ENCODE measurements around the gene LTBP4.
"Not testable (repeated sequence)": the region's sequence is repeated elsewhere in the genome, so short reads cannot be mapped to it uniquely, and the experiment has no call there.

Gene LTBP4

GRCh38 chr19:40642757-40643305 lies 41.7 kb downstream of the LTBP4 start:
- no peak for DNase-seq (ENCODE audit: low spot score)
- no peak for TF ChIP-seq CTCF (IDR thresholded peaks at IDR 0.05; ENCODE audit: borderline replicate concordance, control extremely low read depth, extremely low read depth, insufficient read depth, missing control alignments)
- in situ Hi-C loops (cut with MboI; ENCODE audit: low sequenced_read_pairs, unreplicated experiment) = no loop called here

- no peak for DNase-seq (ENCODE audit: low spot score)
- no peak for TF ChIP-seq CTCF (IDR thresholded peaks at IDR 0.05; ENCODE audit: borderline replicate concordance, control extremely low read depth, extremely low read depth, insufficient read depth, missing control alignments)
- in situ Hi-C loops (cut with MboI; ENCODE audit: low sequenced_read_pairs, unreplicated experiment) = no loop called here
These were observed 45.6 kb downstream of the LTBP4 start for GRCh38 chr19:40646743-40647254.

DNA sequence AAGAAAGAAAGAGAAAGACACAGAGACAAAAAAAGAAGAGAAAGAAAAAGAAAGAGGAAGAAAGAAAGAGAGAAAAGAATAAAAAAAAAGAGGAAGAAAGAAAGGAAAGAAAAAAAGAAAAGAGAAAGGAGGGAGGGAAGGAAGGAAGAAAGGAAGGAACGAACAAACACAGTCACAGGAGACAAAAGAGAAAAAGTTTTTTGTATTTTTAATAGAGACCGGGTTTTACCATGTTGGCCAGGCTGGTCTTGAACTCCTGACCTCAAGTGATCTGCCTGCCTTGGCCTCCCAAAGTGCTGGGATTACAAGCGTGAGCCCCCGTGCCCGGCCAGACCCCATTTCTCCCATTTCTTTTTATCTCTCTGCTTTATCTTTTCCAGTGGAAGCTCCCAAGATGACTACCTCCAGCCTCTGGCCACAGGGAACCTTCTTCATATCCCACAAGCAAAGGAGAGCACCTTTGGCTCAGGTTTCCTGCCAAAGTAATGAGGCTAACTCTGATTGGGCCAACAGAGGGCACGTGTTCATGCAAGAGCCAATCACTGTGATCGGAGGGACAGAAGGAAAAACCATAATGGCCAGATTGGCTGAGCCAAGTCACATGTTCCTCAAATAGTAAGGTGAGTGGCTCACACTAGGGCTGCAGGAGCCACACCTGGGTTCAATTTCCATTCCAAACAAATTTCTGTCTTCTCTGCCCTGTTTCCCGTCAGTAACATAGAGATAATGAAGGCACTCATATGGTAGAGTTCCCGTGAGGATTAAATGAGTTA lies 48.9 kb downstream of the LTBP4 start:
- in situ Hi-C loops (cut with MboI; ENCODE audit: low sequenced_read_pairs, unreplicated experiment) = loop anchor here (10.0 to 25.0 kb wide), 2 partner anchors 165 to 512 kb away; no protein-coding TSS in a partner anchor
- not testable (repeated sequence) for DNase-seq (ENCODE audit: low spot score)

GRCh38 chr19:40650749-40651305 lies 49.7 kb downstream of the LTBP4 start:
- in situ Hi-C loops (cut with MboI; ENCODE audit: low sequenced_read_pairs, unreplicated experiment) = loop anchor here (10.0 to 25.0 kb wide), 2 partner anchors 164 to 511 kb away; no protein-coding TSS in a partner anchor
- no peak for TF ChIP-seq CTCF (IDR thresholded peaks at IDR 0.05; ENCODE audit: borderline replicate concordance, control extremely low read depth, extremely low read depth, insufficient read depth, missing control alignments)

GRCh38 chr19:40652303-40652702 lies 51.1 kb downstream of the LTBP4 start:
- in situ Hi-C loops (cut with MboI; ENCODE audit: low sequenced_read_pairs, unreplicated experiment) = loop anchor here (10.0 to 25.0 kb wide), 2 partner anchors 162 to 510 kb away; no protein-coding TSS in a partner anchor
- DNase-seq (ENCODE audit: low spot score) = not testable (repeated sequence)

More at GRCh38 chr19:40650749-40651305, 49.7 kb downstream of the LTBP4 start:
- DNase-seq (ENCODE audit: low spot score) = no peak

DNA sequence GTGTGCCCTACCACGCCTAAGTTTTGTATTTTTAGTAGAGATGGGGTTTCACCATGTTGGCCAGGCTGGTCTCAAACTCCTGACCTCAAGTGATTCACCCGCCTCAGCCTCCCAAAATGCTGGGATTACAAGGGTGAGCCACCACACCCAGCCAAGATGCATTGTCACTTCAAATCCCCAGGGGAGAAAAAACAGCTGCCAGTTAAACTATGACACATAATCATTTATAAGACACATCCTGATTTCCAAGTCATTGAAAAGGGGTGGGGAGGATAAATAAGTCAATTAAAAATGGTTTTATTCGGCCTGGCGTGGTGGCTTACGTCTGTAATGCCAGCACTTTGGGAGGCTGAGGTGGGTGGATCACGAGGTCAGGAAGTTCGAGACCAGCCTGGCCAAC lies 54.5 kb downstream of the LTBP4 start:
- not testable (repeated sequence) for DNase-seq (ENCODE audit: low spot score)
- in situ Hi-C loops (cut with MboI; ENCODE audit: low sequenced_read_pairs, unreplicated experiment) = loop anchor here (10.0 to 25.0 kb wide), 2 partner anchors 159 to 507 kb away; no protein-coding TSS in a partner anchor

DNA sequence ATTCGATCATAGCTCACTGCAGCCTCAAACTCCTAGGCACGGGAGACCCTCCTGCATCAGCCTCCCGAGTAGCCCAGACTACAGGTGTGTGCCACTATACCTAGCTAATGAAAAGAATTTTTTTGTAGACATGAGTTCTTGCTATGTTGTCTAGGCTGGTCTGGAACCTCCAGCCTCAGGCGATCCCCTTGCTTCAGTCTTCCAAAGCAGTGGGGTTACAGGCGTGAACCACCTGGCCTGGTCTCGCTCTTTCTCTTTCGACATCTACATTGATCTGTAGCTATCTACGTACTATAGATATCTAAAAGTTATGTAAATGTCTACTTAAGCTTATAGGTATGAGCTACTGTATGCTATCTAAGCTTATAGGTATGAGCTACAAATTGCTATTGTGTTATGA lies 56.9 kb downstream of the LTBP4 start:
- TF ChIP-seq CTCF (IDR thresholded peaks at IDR 0.05; ENCODE audit: borderline replicate concordance, control extremely low read depth, extremely low read depth, insufficient read depth, missing control alignments) = no peak
- in situ Hi-C loops (cut with MboI; ENCODE audit: low sequenced_read_pairs, unreplicated experiment) = loop anchor here (10.0 to 25.0 kb wide), 2 partner anchors 157 to 504 kb away; no protein-coding TSS in a partner anchor
- no peak for DNase-seq (ENCODE audit: low spot score)

DNA sequence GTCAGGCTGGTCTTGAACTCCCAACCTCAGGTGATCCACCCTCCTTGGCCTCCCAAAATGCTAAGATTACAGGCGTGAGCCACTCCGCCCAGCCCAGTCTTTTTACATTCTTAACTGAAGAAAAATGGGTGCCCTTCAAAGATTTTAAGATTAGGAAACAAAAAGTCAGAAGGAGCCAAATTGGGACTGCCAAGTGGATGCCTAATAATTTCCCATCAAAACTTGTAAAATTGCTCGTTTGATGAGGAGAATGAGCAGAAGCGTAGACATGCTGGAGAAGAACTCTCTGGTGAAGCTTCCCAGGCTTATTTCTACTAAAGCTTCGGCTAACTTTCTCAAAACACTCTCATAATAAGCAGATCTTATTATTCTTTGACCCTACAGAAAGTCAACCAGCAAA lies 57.9 kb downstream of the LTBP4 start:
- no peak for DNase-seq (ENCODE audit: low spot score)
- in situ Hi-C loops (cut with MboI; ENCODE audit: low sequenced_read_pairs, unreplicated experiment) = loop anchor here (10.0 to 25.0 kb wide), 2 partner anchors 156 to 503 kb away; no protein-coding TSS in a partner anchor
- TF ChIP-seq CTCF (IDR thresholded peaks at IDR 0.05; ENCODE audit: borderline replicate concordance, control extremely low read depth, extremely low read depth, insufficient read depth, missing control alignments) = no peak

Data from GM13976 (cell line).